HL-60 (cell line): Measurements from ENCODE around the gene TCEAL7.
A peak's percentile ranks its signal among the peaks of the same experiment; 100 is the strongest.

Source experiments
- DNase-seq, 2 experiments: peaks; one replicate each; pipeline ENCODE4 v3.0.0-alpha.2; 2010 to 2020; ENCODE audit warnings: low read depth in 1 of 2, low spot score in 1 of 2
- H3K27ac ChIP-seq: fragments of 250-450 bp; sonication (Bioruptor Pico); replicated peaks from 2 replicates; pipeline ENCODE4 v1.5.1; 2020; ENCODE audit warnings: mild to moderate bottlenecking, moderate library complexity
- H3K27me3 ChIP-seq: fragments of 250-450 bp; sonication (Bioruptor Pico); 2 replicates; pipeline ENCODE4 v1.5.1; 2021; ENCODE audit warnings: mild to moderate bottlenecking, moderate library complexity; ENCODE audit not compliant: insufficient read depth, poor library complexity, severe bottlenecking
- H3K4me3 ChIP-seq: replicated peaks from 2 replicates; pipeline ENCODE4 v1.5.1; 2011; ENCODE audit warnings: mild to moderate bottlenecking, control low read depth, low read length; ENCODE audit not compliant: insufficient read depth
- CTCF ChIP-seq: IDR thresholded peaks from one replicate; pipeline ENCODE4 v1.5.1; 2011; ENCODE audit warnings: low read length, control low read depth, inconsistent platforms; ENCODE audit not compliant: insufficient read depth
- GABPA ChIP-seq: IDR thresholded peaks from 2 replicates; pipeline ENCODE4 v1.6.1; 2012; ENCODE audit warnings: low read depth
- POLR2AphosphoS5 ChIP-seq: IDR thresholded peaks from 2 replicates; pipeline ENCODE4 v1.6.1; 2012; ENCODE audit warnings: low read depth
- REST ChIP-seq: IDR thresholded peaks from 2 replicates; pipeline ENCODE4 v1.6.1; 2012; ENCODE audit warnings: low read depth; ENCODE audit not compliant: insufficient replicate concordance
- SPI1 ChIP-seq: IDR thresholded peaks from 2 replicates; pipeline ENCODE4 v1.6.1; 2012; ENCODE audit warnings: low read depth, mild to moderate bottlenecking, borderline replicate concordance

Gene TCEAL7

GRCh38 chrX:103330681-103331288 is 746 bp downstream of the TCEAL7 start:
- no peak for TF ChIP-seq GABPA
- no peak for TF ChIP-seq REST
- TF ChIP-seq SPI1: no peak
- no peak for TF ChIP-seq POLR2AphosphoS5
- TF ChIP-seq CTCF: no peak
- Histone ChIP-seq H3K27ac (no peak overlapping the region), H3K4me3 (no peak overlapping the region), H3K27me3 (peaks cover 19% of the 10 kb centered on the region)
- no peak for DNase-seq

GRCh38 chrX:103338663-103339062 is 8.6 kb downstream of the TCEAL7 start:
- Histone ChIP-seq H3K27ac (no peak overlapping the region), H3K4me3 (no peak overlapping the region), H3K27me3 (peaks cover 7% of the 10 kb centered on the region)
- TF ChIP-seq POLR2AphosphoS5 (no peak), SPI1 (no peak)
- no peak for DNase-seq

GRCh38 chrX:103343105-103343504 is 13.1 kb downstream of the TCEAL7 start:
- no peak overlapping the region for H3K27ac ChIP-seq
- no peak for TF ChIP-seq REST
- TF ChIP-seq POLR2AphosphoS5: no peak
- TF ChIP-seq SPI1: no peak
- TF ChIP-seq GABPA: no peak
- peak; percentile 8 for TF ChIP-seq CTCF
- H3K27me3 ChIP-seq: peaks cover 3% of the 10 kb centered on the region
- H3K4me3 ChIP-seq: no peak overlapping the region
- DNase-seq: no peak

- no peak overlapping the region for H3K27ac ChIP-seq
- no peak for TF ChIP-seq REST
- TF ChIP-seq POLR2AphosphoS5: no peak
- TF ChIP-seq SPI1: no peak
- TF ChIP-seq GABPA: no peak
- no peak for TF ChIP-seq CTCF
- peaks cover 4% of the 10 kb centered on the region for H3K27me3 ChIP-seq
- DNase-seq: no peak
- no peak overlapping the region for H3K4me3 ChIP-seq
Observed at GRCh38 chrX:103344606-103345005, 14.6 kb downstream of the TCEAL7 start.
